CD4-positive, alpha-beta T cell treated with Interferon alpha-2 for 1 hour (primary cell): ENCODE data around the gene RAB7A.

Experiments used
- DNase-seq, 2 donors: peaks; one replicate each; pipeline ENCODE4 v3.0.0-alpha.2; 2020 to 2022

The RAB7A gene

DNA sequence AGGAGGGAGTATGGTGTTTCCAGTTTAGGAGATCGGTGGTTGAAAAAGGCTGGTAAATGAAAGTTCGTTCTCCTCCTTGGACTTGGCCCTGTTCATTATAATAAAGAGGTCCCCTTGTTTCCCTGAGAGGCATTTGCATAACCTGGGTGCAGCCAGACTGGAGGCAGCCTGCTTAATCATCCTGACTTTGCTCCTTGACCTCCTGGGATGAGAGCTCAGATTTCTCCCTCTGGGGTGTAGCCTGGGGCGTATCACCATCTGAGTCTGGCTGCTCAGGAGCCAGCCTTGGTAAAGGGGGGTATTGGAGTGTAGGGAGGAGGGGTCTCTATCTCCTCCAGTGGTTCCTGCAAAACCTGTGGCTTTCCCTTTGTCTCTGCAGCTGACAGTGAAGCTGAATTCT lies 132.2 kb downstream of the RAB7A start:
- DNase-seq, result no peak

DNA sequence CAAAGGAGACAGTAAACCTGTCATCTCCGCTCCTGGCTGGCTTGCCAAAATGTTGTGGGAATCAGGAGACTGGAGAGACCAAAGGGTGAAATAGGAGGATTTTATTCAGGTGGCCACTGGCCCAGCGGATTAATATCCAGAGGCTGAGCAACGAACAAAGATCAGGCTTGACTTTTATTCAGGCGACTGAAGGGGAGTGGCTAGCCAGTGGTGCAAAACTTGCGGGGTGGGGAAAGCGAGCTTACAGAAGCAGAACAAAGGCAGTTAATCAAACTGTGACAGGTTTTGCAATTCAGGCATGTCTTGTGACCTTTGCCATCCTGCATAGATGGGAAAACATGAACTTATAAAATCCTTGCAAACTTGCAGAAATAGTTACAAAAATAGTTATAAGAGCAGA lies 133.6 kb downstream of the RAB7A start:
- no peak for DNase-seq

DNA sequence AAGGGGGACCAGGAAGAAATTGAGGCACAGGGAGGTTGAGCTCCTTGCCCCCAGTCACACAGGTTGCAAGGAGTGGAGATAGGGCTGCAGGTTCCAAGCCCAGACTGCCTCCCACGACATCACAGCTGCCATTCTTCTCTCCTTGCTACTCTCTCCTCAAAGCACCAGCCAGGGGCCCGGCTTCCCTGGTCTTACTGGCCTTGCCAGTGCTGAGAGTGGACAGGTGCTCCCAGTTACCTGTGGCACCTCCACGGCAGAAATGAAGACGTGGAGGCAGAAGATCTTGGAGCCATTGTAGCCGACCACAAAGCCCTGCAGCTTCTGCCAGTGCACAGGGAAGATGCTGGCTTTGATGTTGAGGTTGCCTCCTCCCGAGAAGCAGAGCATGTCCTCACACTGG lies 135.5 kb downstream of the RAB7A start:
- no peak for DNase-seq

DNA sequence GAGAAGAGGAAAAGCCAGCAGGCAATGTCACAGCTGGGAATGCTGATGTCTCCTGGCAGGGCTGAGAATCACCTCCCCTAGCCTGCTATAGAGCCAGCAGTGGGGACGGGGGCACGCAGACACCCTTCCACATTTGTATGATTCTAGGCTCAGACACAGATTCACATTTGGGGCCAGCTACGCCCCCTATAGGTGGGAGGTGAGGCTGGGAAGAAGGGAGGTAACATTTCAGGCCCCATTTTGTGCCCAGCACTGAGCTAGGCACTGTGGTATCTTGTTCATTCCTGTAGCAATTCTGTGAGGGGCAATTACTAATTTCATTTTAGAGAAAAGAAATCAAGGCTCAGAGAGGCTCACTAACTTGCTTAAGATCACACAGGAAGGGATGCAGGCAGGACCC lies 137.6 kb downstream of the RAB7A start:
- no peak for DNase-seq
